Measurements from ENCODE around the gene ME1. TPM values are rescaled to one million over a fixed set of nuclear protein-coding genes. Genes with fewer than 3 reads are reported as not detected.
"Not testable (repeated sequence)": the region's sequence is repeated elsewhere in the genome, so short reads cannot be mapped to it uniquely, and the experiment has no call there.

The ME1 gene
- total RNA-seq, 1 experiment from 2014 or later = 8.9 TPM

- DNase-seq (ENCODE audit: low spot score) = peak; percentile 56
Observed at GRCh38 chr6:83432636-83433035, 1.8 kb upstream of the ME1 start.

GRCh38 chr6:83431545-83432155, 799 bp upstream of the ME1 start:
- peak; percentile 72 for DNase-seq (ENCODE audit: low spot score)

GRCh38 chr6:83429857-83430610, 817 bp downstream of the ME1 start:
- peak; percentile 76 for DNase-seq (ENCODE audit: low spot score)

GRCh38 chr6:83429269-83429668, 1.6 kb downstream of the ME1 start:
- DNase-seq (ENCODE audit: low spot score) = no peak

GRCh38 chr6:83424392-83425018, 6.3 kb downstream of the ME1 start:
- no peak for DNase-seq (ENCODE audit: low spot score)

GRCh38 chr6:83417880-83418663, 12.8 kb downstream of the ME1 start:
- DNase-seq (ENCODE audit: low spot score) = peak; percentile 66

- no peak for DNase-seq (ENCODE audit: low spot score)
Observed at GRCh38 chr6:83413068-83413467, 17.8 kb downstream of the ME1 start.

GRCh38 chr6:83411731-83412130, 19.1 kb downstream of the ME1 start:
- no peak for DNase-seq (ENCODE audit: low spot score)

- DNase-seq (ENCODE audit: low spot score) = no peak
Observed at GRCh38 chr6:83403191-83403590, 27.7 kb downstream of the ME1 start.

- DNase-seq (ENCODE audit: low spot score) = no peak
Observed at GRCh38 chr6:83389606-83390005, 41.2 kb downstream of the ME1 start.

- DNase-seq (ENCODE audit: low spot score) = no peak
Observed at GRCh38 chr6:83385473-83385872, 45.4 kb downstream of the ME1 start.

GRCh38 chr6:83384751-83385150, 46.1 kb downstream of the ME1 start:
- no peak for DNase-seq (ENCODE audit: low spot score)

- no peak for DNase-seq (ENCODE audit: low spot score)
Observed at GRCh38 chr6:83381949-83382348, 48.9 kb downstream of the ME1 start.

GRCh38 chr6:83378621-83379388, 52.0 kb downstream of the ME1 start:
- DNase-seq (ENCODE audit: low spot score) = no peak

GRCh38 chr6:83371423-83371822, 59.4 kb downstream of the ME1 start:
- no peak for DNase-seq (ENCODE audit: low spot score)

GRCh38 chr6:83370567-83370966, 60.3 kb downstream of the ME1 start:
- no peak for DNase-seq (ENCODE audit: low spot score)

- DNase-seq (ENCODE audit: low spot score) = no peak
Observed at GRCh38 chr6:83369692-83370091, 61.2 kb downstream of the ME1 start.

GRCh38 chr6:83368577-83368976, 62.3 kb downstream of the ME1 start:
- no peak for DNase-seq (ENCODE audit: low spot score)

- no peak for DNase-seq (ENCODE audit: low spot score)
Observed at GRCh38 chr6:83367104-83367503, 63.7 kb downstream of the ME1 start.

- no peak for DNase-seq (ENCODE audit: low spot score)
Observed at GRCh38 chr6:83365931-83366330, 64.9 kb downstream of the ME1 start.

GRCh38 chr6:83362349-83362748, 68.5 kb downstream of the ME1 start:
- DNase-seq (ENCODE audit: low spot score) = not testable (repeated sequence)

All from HT-29 (cell line).